Hepatocyte (in vitro differentiated cells): ENCODE measurements around the gene ATP8A2.

Source experiments
- CTCF ChIP-seq: fragments of 200-600 bp; sonication (generic); IDR thresholded peaks from 2 replicates; pipeline ENCODE4 v1.5.1; 2016; ENCODE audit warnings: antibody characterized with exemption, mild to moderate bottlenecking; ENCODE audit not compliant: poor library complexity
- EZH2 ChIP-seq: fragments of 200-600 bp; sonication (generic); IDR thresholded peaks from 2 replicates; pipeline ENCODE4 v1.6.1; 2016; ENCODE audit warnings: antibody characterized with exemption, mild to moderate bottlenecking, borderline replicate concordance

GRCh38 chr13:25840261-25840660 lies 468.5 kb downstream of the ATP8A2 start:
- TF ChIP-seq EZH2 (no peak), CTCF (no peak)
